A673 (cell line): ENCODE results near the gene ST7. TPM values are rescaled to one million over a fixed set of nuclear protein-coding genes. Genes with fewer than 3 reads are reported as not detected.
A peak's percentile ranks its signal among the peaks of the same experiment; 100 is the strongest.

Experiments
- BruUV-seq: library from RNA; stranded (reverse); fragments of 400-500 nt; replicated peaks from 2 replicates; lab custom pipeline; 2021; lab: Mats Ljungman, UMichigan
- CTCF ChIA-PET: fragments of 300-600 bp; sonication (Branson Sonifier 250); formaldehyde crosslinking; loops from one replicate; lab custom pipeline; 2022; ENCODE audit warnings: antibody characterized with exemption; lab: Charles Lee
- POLR2A ChIA-PET: fragments of 300-600 bp; sonication (Branson Sonifier 250); formaldehyde crosslinking; loops from one replicate; lab custom pipeline; 2022; ENCODE audit warnings: antibody characterized with exemption; ENCODE audit not compliant: low non-redundant PET; lab: Charles Lee
- DNase-seq: peaks from one replicate; pipeline ENCODE4 v3.0.0-alpha.2; 2015; ENCODE audit warnings: low spot score
- H3K27ac ChIP-seq: fragments of 200-600 bp; sonication (generic); 2 replicates; pipeline ENCODE4 v1.5.1; 2016; ENCODE audit warnings: mixed run types, low read depth, mild to moderate bottlenecking, mixed read lengths, antibody characterized with exemption, low read length; ENCODE audit not compliant: poor library complexity, severe bottlenecking
- H3K27me3 ChIP-seq: fragments of 200-600 bp; sonication (generic); replicated peaks from 2 replicates; pipeline ENCODE4 v1.6.1; 2017; ENCODE audit warnings: mixed run types, low read depth, mild to moderate bottlenecking, mixed read lengths, antibody characterized with exemption, low read length; ENCODE audit not compliant: insufficient read depth, poor library complexity
- H3K36me3 ChIP-seq: fragments of 200-600 bp; sonication (generic); 2 replicates; pipeline ENCODE4 v1.6.1; 2016; ENCODE audit warnings: mixed run types, mild to moderate bottlenecking, mixed read lengths, antibody characterized with exemption, low read length; ENCODE audit not compliant: insufficient read depth, poor library complexity, severe bottlenecking
- H3K4me1 ChIP-seq: fragments of 200-600 bp; sonication (generic); 2 replicates; pipeline ENCODE4 v1.6.1; 2017; ENCODE audit warnings: mixed run types, mild to moderate bottlenecking, mixed read lengths, antibody characterized with exemption, low read length; ENCODE audit not compliant: insufficient read depth, poor library complexity, severe bottlenecking
- H3K4me3 ChIP-seq: fragments of 200-600 bp; sonication (generic); 2 replicates; pipeline ENCODE4 v1.5.1; 2016; ENCODE audit warnings: low read depth, mixed run types, mild to moderate bottlenecking, mixed read lengths, low read length; ENCODE audit not compliant: poor library complexity, severe bottlenecking
- H3K9me3 ChIP-seq: fragments of 200-600 bp; sonication (generic); 2 replicates; pipeline ENCODE4 v1.6.1; 2016; ENCODE audit warnings: mixed run types, low read depth, mild to moderate bottlenecking, mixed read lengths, antibody characterized with exemption, low read length; ENCODE audit not compliant: poor library complexity, severe bottlenecking
- EZH2 ChIP-seq: fragments of 200-600 bp; sonication (generic); IDR thresholded peaks from 2 replicates; pipeline ENCODE4 v1.6.1; 2017; ENCODE audit warnings: borderline replicate concordance, low read depth, mild to moderate bottlenecking, mixed read lengths, antibody characterized with exemption, low read length; ENCODE audit not compliant: poor library complexity, severe bottlenecking
- intact Hi-C: fragments of 100-400 bp; cut with micrococcal nuclease; formaldehyde crosslinking; loops from one replicate; pipeline ENCODE4 v1.10.0; 2022; ENCODE audit not compliant: unreplicated experiment
- total RNA-seq: library from RNA; stranded (reverse); gene quantifications from 2 replicates; pipeline ENCODE4 v1.2.3, GENCODE V29; 2021
- TF ChIP-seq, protein P1 (sequence below): fragments of 300-800, 200-600 bp; sonication (generic); conservative IDR thresholded peaks from 2 replicates; pipeline ENCODE4 v1.5.1; 2017; ENCODE audit warnings: low read depth, mild to moderate bottlenecking, antibody characterized with exemption, low read length, moderate library complexity, mixed read lengths

The ST7 gene
- total RNA-seq, 1 experiment from 2014 or later, result 24.3 TPM

DNA sequence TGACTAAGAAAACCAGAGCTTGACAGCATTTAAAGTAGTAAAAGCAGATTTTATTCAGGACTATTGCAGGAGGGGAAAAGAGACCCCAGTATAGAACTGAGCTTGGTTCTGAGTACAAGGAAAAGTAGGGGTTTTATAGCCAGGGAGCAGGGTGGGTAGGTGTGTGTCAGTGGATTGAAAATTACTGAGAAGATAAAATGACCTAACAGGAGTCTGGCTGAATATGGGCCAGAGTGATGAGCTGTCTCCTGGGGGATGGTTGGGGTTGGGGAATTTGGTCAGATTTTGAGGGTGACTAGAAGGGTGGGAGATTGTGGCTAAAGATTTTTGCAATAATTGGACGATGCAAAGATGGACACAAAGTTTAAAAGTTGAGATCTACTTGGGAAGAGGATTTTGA, 114.0 kb downstream of the ST7 start:
- H3K9me3 ChIP-seq, result no peaks in the 10 kb centered on the region
- H3K36me3 ChIP-seq, result no peaks in the 10 kb centered on the region
- CTCF ChIA-PET, result no interaction called here
- H3K27me3 ChIP-seq, result no peaks in the 10 kb centered on the region
- peaks cover 37% of the 10 kb centered on the region for H3K4me1 ChIP-seq
- DNase-seq, result no peak
- H3K4me3 ChIP-seq, result no peak overlapping the region
- POLR2A ChIA-PET, result interaction anchor here (0.7 kb wide), 1 partner anchor 17 kb away, joined by 3 read pairs; no protein-coding TSS in a partner anchor
- BruUV-seq, result no TSS peak
- no peak overlapping the region for H3K27ac ChIP-seq
- TF ChIP-seq, protein P1, sequence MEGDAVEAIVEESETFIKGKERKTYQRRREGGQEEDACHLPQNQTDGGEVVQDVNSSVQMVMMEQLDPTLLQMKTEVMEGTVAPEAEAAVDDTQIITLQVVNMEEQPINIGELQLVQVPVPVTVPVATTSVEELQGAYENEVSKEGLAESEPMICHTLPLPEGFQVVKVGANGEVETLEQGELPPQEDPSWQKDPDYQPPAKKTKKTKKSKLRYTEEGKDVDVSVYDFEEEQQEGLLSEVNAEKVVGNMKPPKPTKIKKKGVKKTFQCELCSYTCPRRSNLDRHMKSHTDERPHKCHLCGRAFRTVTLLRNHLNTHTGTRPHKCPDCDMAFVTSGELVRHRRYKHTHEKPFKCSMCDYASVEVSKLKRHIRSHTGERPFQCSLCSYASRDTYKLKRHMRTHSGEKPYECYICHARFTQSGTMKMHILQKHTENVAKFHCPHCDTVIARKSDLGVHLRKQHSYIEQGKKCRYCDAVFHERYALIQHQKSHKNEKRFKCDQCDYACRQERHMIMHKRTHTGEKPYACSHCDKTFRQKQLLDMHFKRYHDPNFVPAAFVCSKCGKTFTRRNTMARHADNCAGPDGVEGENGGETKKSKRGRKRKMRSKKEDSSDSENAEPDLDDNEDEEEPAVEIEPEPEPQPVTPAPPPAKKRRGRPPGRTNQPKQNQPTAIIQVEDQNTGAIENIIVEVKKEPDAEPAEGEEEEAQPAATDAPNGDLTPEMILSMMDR, result no peak
- TF ChIP-seq EZH2, result no peak
- intact Hi-C loops, result no loop called here

DNA sequence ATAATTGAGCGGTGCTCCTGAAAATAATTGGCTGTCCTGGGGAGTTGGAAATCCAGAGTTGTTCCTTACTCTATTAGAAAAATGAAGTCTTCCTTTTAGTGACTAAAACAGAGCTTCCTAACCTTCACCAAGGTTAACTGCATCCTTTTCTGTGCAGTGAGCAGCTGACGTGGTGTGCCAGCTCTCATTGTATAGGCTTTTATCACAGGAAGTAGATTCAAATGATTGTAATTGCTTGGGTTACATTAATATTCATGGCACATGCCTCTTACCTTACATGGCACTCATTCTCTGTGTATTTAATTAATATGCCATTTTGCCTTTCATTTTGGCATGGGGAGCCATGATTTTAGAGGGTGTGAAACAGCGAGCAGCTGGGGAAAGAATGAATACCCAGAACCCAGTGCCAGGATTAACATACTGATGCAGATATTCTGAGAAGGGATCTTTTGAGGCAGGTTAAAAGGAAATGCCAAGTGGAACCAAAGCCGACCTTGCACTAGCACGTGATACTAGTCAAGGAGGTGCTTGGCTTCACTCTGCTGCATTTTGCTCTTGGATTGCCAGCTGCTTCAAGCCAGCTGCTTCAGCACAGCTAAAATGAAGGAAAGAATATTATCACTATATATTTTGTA, 115.3 kb downstream of the ST7 start:
- Histone ChIP-seq H3K27ac (no peak overlapping the region), H3K36me3 (no peaks in the 10 kb centered on the region), H3K9me3 (no peaks in the 10 kb centered on the region), H3K27me3 (no peaks in the 10 kb centered on the region), H3K4me1 (peaks cover 50% of the 10 kb centered on the region), H3K4me3 (no peak overlapping the region)
- TF ChIP-seq EZH2, result no peak
- TF ChIP-seq, protein P1, result no peak
- DNase-seq, result peak; percentile 85
- intact Hi-C loops, result no loop called here
- ChIA-PET POLR2A (no interaction called here), CTCF (no interaction called here)
- no TSS peak for BruUV-seq

DNA sequence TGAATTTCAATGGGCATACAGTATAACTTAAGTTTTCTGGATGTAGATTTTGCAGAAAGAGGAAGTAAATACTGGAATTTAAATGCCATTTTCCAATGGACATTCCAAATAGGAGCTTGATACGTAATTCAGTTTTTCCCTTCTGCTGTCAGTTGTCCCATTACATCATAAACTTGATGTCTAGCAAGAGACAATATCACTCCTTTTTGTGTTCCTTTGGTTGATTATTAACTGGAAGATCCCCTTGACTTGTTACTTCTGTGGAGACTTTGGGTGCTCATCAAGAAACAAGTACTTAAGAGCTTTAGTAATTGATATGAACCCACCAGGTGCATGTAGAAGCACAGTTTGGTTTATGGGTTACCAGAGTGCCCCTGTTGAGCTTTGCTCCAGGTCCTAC, 116.1 kb downstream of the ST7 start:
- Histone ChIP-seq H3K9me3 (no peaks in the 10 kb centered on the region), H3K36me3 (no peaks in the 10 kb centered on the region), H3K27me3 (no peaks in the 10 kb centered on the region), H3K4me3 (no peak overlapping the region), H3K27ac (no peak overlapping the region), H3K4me1 (peaks cover 57% of the 10 kb centered on the region)
- no peak for DNase-seq
- ChIA-PET POLR2A (no interaction called here), CTCF (no interaction called here)
- BruUV-seq, result no TSS peak
- intact Hi-C loops, result no loop called here
- no peak for TF ChIP-seq EZH2
- TF ChIP-seq, protein P1, result no peak
